ENCODE data around the gene PKP4. TPM values are rescaled to one million over a fixed set of nuclear protein-coding genes. Genes with fewer than 3 reads are reported as not detected.

PKP4 gene
- total RNA-seq, 1 experiment from 2014 or later = 55.2 TPM

DNA sequence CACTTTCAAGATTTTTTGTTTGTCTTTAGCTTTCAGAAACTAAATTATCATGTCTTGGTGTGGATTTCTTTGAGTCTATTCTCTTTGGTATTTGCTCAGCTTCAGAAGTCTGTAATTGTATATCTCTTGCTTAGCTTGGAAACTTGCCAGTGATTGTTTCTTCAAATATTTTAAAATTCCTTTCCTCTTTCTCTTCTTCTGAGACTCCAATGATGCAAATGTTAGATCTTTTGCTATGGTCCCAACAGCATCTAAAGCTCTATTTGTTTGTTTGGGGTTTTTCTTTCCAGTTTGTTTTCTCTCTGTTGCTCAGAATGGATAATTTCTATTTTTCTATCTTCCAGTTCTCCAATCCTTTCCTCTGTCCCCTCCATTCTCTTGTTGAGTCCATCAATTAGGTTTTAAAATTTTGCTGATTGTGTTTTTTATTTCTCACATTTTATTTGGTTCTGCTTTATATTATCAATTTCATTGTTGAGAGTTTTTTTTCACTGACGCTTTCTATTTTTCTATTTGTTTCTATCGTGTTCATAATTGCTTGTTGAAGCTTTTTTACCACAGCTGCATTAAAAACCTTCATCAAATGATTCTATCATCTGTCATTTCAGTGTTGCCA, 256.9 kb downstream of the PKP4 start:
- H3K36me3 ChIP-seq (ENCODE audit: control insufficient read depth in 1 of 2, insufficient read depth in 2 of 2, low read length in 2 of 2) = no peaks in the 10 kb centered on the region
- no peak overlapping the region for H2AFZ ChIP-seq (ENCODE audit: low read depth, low read length, poor library complexity, severe bottlenecking)
- no peak for DNase-seq (ENCODE audit: low read depth, low spot score)
- no peaks in the 10 kb centered on the region for H3K4me1 ChIP-seq (ENCODE audit: control insufficient read depth in 1 of 2, insufficient read depth in 2 of 2, low read length in 2 of 2)
- TF ChIP-seq EZH2 (IDR thresholded peaks at IDR 0.05) = no peak
- TF ChIP-seq RAD21 (IDR thresholded peaks at IDR 0.05; ENCODE audit: low read depth) = no peak
- TF ChIP-seq, protein P1, sequence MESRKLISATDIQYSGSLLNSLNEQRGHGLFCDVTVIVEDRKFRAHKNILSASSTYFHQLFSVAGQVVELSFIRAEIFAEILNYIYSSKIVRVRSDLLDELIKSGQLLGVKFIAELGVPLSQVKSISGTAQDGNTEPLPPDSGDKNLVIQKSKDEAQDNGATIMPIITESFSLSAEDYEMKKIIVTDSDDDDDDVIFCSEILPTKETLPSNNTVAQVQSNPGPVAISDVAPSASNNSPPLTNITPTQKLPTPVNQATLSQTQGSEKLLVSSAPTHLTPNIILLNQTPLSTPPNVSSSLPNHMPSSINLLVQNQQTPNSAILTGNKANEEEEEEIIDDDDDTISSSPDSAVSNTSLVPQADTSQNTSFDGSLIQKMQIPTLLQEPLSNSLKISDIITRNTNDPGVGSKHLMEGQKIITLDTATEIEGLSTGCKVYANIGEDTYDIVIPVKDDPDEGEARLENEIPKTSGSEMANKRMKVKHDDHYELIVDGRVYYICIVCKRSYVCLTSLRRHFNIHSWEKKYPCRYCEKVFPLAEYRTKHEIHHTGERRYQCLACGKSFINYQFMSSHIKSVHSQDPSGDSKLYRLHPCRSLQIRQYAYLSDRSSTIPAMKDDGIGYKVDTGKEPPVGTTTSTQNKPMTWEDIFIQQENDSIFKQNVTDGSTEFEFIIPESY (IDR thresholded peaks at IDR 0.05; ENCODE audit: extremely low read depth, insufficient replicate concordance, low read length) = no peak
- TF ChIP-seq, protein P2, sequence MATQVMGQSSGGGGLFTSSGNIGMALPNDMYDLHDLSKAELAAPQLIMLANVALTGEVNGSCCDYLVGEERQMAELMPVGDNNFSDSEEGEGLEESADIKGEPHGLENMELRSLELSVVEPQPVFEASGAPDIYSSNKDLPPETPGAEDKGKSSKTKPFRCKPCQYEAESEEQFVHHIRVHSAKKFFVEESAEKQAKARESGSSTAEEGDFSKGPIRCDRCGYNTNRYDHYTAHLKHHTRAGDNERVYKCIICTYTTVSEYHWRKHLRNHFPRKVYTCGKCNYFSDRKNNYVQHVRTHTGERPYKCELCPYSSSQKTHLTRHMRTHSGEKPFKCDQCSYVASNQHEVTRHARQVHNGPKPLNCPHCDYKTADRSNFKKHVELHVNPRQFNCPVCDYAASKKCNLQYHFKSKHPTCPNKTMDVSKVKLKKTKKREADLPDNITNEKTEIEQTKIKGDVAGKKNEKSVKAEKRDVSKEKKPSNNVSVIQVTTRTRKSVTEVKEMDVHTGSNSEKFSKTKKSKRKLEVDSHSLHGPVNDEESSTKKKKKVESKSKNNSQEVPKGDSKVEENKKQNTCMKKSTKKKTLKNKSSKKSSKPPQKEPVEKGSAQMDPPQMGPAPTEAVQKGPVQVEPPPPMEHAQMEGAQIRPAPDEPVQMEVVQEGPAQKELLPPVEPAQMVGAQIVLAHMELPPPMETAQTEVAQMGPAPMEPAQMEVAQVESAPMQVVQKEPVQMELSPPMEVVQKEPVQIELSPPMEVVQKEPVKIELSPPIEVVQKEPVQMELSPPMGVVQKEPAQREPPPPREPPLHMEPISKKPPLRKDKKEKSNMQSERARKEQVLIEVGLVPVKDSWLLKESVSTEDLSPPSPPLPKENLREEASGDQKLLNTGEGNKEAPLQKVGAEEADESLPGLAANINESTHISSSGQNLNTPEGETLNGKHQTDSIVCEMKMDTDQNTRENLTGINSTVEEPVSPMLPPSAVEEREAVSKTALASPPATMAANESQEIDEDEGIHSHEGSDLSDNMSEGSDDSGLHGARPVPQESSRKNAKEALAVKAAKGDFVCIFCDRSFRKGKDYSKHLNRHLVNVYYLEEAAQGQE (IDR thresholded peaks at IDR 0.05; ENCODE audit: low read depth) = no peak
- TF ChIP-seq, protein P3, sequence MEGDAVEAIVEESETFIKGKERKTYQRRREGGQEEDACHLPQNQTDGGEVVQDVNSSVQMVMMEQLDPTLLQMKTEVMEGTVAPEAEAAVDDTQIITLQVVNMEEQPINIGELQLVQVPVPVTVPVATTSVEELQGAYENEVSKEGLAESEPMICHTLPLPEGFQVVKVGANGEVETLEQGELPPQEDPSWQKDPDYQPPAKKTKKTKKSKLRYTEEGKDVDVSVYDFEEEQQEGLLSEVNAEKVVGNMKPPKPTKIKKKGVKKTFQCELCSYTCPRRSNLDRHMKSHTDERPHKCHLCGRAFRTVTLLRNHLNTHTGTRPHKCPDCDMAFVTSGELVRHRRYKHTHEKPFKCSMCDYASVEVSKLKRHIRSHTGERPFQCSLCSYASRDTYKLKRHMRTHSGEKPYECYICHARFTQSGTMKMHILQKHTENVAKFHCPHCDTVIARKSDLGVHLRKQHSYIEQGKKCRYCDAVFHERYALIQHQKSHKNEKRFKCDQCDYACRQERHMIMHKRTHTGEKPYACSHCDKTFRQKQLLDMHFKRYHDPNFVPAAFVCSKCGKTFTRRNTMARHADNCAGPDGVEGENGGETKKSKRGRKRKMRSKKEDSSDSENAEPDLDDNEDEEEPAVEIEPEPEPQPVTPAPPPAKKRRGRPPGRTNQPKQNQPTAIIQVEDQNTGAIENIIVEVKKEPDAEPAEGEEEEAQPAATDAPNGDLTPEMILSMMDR (IDR thresholded peaks at IDR 0.05 in 2 of 3, conservative IDR thresholded peaks at IDR 0.05 in 1 of 3; ENCODE audit: borderline replicate concordance in 1 of 3, insufficient read depth in 1 of 3, low read depth in 2 of 3, low read length in 2 of 3) = no peak
- TF ChIP-seq CEBPB (IDR thresholded peaks at IDR 0.05; ENCODE audit: low read depth) = no peak
- TF ChIP-seq ELF1 (IDR thresholded peaks at IDR 0.05; ENCODE audit: borderline replicate concordance, low read depth) = no peak
- TF ChIP-seq EZH2phosphoT487 (IDR thresholded peaks at IDR 0.05; ENCODE audit: borderline replicate concordance) = no peak
- TF ChIP-seq SIN3A (IDR thresholded peaks at IDR 0.05; ENCODE audit: low read depth) = no peak
- no peak for TF ChIP-seq POLR2A (IDR thresholded peaks at IDR 0.05; ENCODE audit: borderline replicate concordance, extremely low read depth, insufficient read depth, insufficient read length)
- TF ChIP-seq, protein P4, sequence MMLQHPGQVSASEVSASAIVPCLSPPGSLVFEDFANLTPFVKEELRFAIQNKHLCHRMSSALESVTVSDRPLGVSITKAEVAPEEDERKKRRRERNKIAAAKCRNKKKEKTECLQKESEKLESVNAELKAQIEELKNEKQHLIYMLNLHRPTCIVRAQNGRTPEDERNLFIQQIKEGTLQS (IDR thresholded peaks at IDR 0.05) = no peak
- TF ChIP-seq JUND (IDR thresholded peaks at IDR 0.05) = no peak
- no peak for TF ChIP-seq TCF7L2 (IDR thresholded peaks at IDR 0.05; ENCODE audit: borderline replicate concordance, extremely low read depth, insufficient read depth, insufficient read length)
- TF ChIP-seq SP1 (IDR thresholded peaks at IDR 0.05; ENCODE audit: low read depth) = no peak
- TF ChIP-seq ZFX (IDR thresholded peaks at IDR 0.05) = no peak
- TF ChIP-seq EGR1 (IDR thresholded peaks at IDR 0.05; ENCODE audit: low read depth) = no peak
- no peak for TF ChIP-seq POLR2AphosphoS5 (IDR thresholded peaks at IDR 0.05; ENCODE audit: low read depth, low read length)
- TF ChIP-seq FOSL1 (IDR thresholded peaks at IDR 0.05; ENCODE audit: low read depth) = no peak
- TF ChIP-seq, protein P5, sequence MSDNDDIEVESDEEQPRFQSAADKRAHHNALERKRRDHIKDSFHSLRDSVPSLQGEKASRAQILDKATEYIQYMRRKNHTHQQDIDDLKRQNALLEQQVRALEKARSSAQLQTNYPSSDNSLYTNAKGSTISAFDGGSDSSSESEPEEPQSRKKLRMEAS (IDR thresholded peaks at IDR 0.05) = no peak
- no peaks in the 10 kb centered on the region for H3K27me3 ChIP-seq (ENCODE audit: insufficient read depth, low read length)
- H3K27ac ChIP-seq (ENCODE audit: low read depth, low read length) = no peak overlapping the region
- ChIA-PET CTCF (interaction anchor here (1.7 kb wide), 1 partner anchor 10 kb away, joined by 12 read pairs; no protein-coding TSS in a partner anchor), RAD21 (ENCODE audit: low non-redundant PET in 1 of 2, low total read pairs in 2 of 2, uncharacterized antibody in 2 of 2, unreplicated experiment in 2 of 2) (interaction anchor here in 1 of 2 experiments (0.6 kb wide), 1 partner anchor 539 kb away, joined by 6 read pairs; no protein-coding TSS in a partner anchor), POLR2A (no interaction called here)
- ATAC-seq = no peak
- no peaks in the 10 kb centered on the region for H4K20me1 ChIP-seq (ENCODE audit: insufficient read depth)
- no peaks in the 10 kb centered on the region for H3K79me2 ChIP-seq (ENCODE audit: insufficient read depth, low read length)
- no TSS peak for BruUV-seq (replicated peaks)
- no peak overlapping the region for H3K4me2 ChIP-seq (ENCODE audit: low read length)
- no peak overlapping the region for H3K9ac ChIP-seq (ENCODE audit: low read length)
- H3K9me2 ChIP-seq (ENCODE audit: insufficient read depth) = no peaks in the 10 kb centered on the region
- H3K9me3 ChIP-seq (ENCODE audit: control insufficient read depth in 1 of 2, insufficient read depth in 1 of 2, low read depth in 1 of 2, low read length in 2 of 2) = no peaks in the 10 kb centered on the region
- H3K4me3 ChIP-seq (replicated peaks in 1 of 2; ENCODE audit: low read depth in 1 of 2, low read length in 2 of 2) = no peak overlapping the region
- intact Hi-C loops (cut with micrococcal nuclease) = no loop called here

Measured in HCT116 (cell line).